Loucy (cell line): ENCODE measurements around the gene THOP1.

ENCODE experiments used
- H2AFZ ChIP-seq: fragments of 200-600 bp; sonication (generic); 2 replicates; pipeline ENCODE4 v1.6.0; 2016; ENCODE audit warnings: antibody characterized with exemption, mild to moderate bottlenecking, low read length, moderate library complexity
- H3F3A ChIP-seq: fragments of 200-600 bp; 2 replicates; pipeline ENCODE4 v1.6.0; 2016; ENCODE audit warnings: antibody characterized with exemption, low read depth, mild to moderate bottlenecking
- H3K27me3 ChIP-seq: fragments of 200-600 bp; sonication (generic); 2 replicates; pipeline ENCODE4 v1.6.1; 2014; ENCODE audit warnings: low read length, mild to moderate bottlenecking; ENCODE audit not compliant: insufficient read depth, poor library complexity, severe bottlenecking
- H3K36me3 ChIP-seq: fragments of 200-600 bp; sonication (generic); 2 replicates; pipeline ENCODE4 v1.6.1; 2016; ENCODE audit warnings: low read length; ENCODE audit not compliant: insufficient read depth
- H3K4me1 ChIP-seq: fragments of 200-600 bp; sonication (generic); 2 replicates; pipeline ENCODE4 v1.5.1; 2014; ENCODE audit warnings: low read length, mild to moderate bottlenecking; ENCODE audit not compliant: insufficient read depth, poor library complexity, severe bottlenecking
- H3K4me2 ChIP-seq: fragments of 200-600 bp; sonication (generic); 2 replicates; pipeline ENCODE4 v1.6.0; 2014; ENCODE audit warnings: antibody characterized with exemption, low read length, low read depth, mild to moderate bottlenecking; ENCODE audit not compliant: poor library complexity, severe bottlenecking
- H3K4me3 ChIP-seq: fragments of 200-600 bp; sonication (generic); 2 replicates; pipeline ENCODE4 v1.5.1; 2014; ENCODE audit warnings: low read length, mild to moderate bottlenecking, mixed read lengths; ENCODE audit not compliant: poor library complexity, severe bottlenecking
- H3K79me2 ChIP-seq: fragments of 200-600 bp; sonication (generic); 2 replicates; pipeline ENCODE4 v1.6.1; 2014; ENCODE audit warnings: low read length; ENCODE audit not compliant: insufficient read depth
- H3K9ac ChIP-seq: fragments of 200-600 bp; sonication (generic); 2 replicates; pipeline ENCODE4 v1.6.0; 2014; ENCODE audit warnings: mild to moderate bottlenecking, low read depth, low read length, moderate library complexity; ENCODE audit not compliant: poor library complexity, severe bottlenecking
- H3K9me2 ChIP-seq: fragments of 200-600 bp; sonication (generic); replicated peaks from 2 replicates; pipeline ENCODE4 v1.6.1; 2016; ENCODE audit warnings: low read depth, low read length, mixed read lengths
- H3K9me3 ChIP-seq: fragments of 200-600 bp; sonication (generic); 2 replicates; pipeline ENCODE4 v1.6.1; 2014; ENCODE audit warnings: mild to moderate bottlenecking, antibody characterized with exemption, low read length, low read depth; ENCODE audit not compliant: insufficient read depth
- H4K20me1 ChIP-seq: fragments of 200-600 bp; sonication (generic); 2 replicates; pipeline ENCODE4 v1.6.0; 2014; ENCODE audit warnings: antibody characterized with exemption, low read length, mild to moderate bottlenecking; ENCODE audit not compliant: insufficient read depth, poor library complexity, severe bottlenecking
- EZH2phosphoT487 ChIP-seq: fragments of 200-600 bp; IDR thresholded peaks from 2 replicates; pipeline ENCODE4 v1.6.1; 2018; ENCODE audit warnings: antibody characterized with exemption, mild to moderate bottlenecking, moderate library complexity, borderline replicate concordance
- TF ChIP-seq, protein P1 (sequence below): fragments of 200-600 bp; sonication (generic); conservative IDR thresholded peaks from 2 replicates; pipeline ENCODE4 v1.5.1; 2014; ENCODE audit warnings: mild to moderate bottlenecking, antibody characterized with exemption, low read length

THOP1 gene

DNA sequence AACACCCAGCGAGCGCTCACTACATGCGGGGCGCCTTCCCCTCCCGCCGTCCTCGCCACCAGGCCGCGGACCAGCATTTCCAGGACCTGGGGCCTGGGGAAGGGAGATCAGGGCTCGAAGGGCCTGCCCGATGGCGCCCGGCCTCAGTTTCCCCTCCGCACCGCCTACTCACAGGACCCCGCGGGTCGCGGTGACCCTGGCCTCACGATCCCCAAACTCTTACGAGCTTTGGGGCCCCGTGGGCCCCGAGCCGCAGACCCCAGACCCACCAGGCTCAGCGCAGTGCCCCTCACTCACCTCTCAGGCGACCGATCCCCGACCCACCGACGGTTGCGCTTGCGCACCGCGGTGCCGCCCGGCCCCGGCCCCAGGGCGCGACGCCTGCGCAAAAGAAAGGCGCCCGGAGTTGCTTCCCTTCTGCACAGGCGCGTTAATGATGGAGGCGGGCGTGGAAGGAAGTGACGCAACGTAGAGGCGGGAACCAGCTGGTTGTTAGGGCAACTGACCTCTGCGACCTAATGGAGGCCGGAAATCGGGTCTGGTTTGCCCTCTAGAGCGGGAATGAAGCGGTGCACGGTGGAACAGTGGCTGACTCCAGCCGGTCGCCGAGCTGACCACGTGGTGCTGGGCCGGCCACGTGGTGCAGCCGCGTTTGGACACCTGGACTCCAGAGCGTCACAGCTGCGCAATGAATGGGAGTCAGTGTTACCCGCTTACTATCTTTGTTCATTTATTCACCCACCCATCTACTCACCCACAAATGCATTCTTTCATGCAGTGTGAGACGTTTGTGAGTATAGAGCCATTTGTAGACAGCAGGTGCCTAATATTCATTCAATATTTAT is 2.1 kb upstream of the THOP1 start, which contains the start of gene SGTA:
TSS of gene SGTA (minus strand) at position 338 of the 845 bp plus-strand sequence. CDS start 14,205 bp downstream, outside the sequence.
- Histone ChIP-seq H4K20me1 (peaks cover 44% of the 10 kb centered on the region), H3K36me3 (no peaks in the 10 kb centered on the region), H3K4me1 (peaks cover 38% of the 10 kb centered on the region), H3F3A (no peaks in the 10 kb centered on the region), H3K4me2 (peak within 1 kb of the TSS; percentile 76), H3K9ac (peak within 1 kb of the TSS; percentile 94), H2AFZ (peak within 1 kb of the TSS; percentile 75), H3K4me3 (peak within 1 kb of the TSS; percentile 89), H3K79me2 (peaks cover 78% of the 10 kb centered on the region), H3K9me3 (no peaks in the 10 kb centered on the region), H3K9me2 (no peaks in the 10 kb centered on the region), H3K27me3 (no peaks in the 10 kb centered on the region)
- TF ChIP-seq, protein P1, sequence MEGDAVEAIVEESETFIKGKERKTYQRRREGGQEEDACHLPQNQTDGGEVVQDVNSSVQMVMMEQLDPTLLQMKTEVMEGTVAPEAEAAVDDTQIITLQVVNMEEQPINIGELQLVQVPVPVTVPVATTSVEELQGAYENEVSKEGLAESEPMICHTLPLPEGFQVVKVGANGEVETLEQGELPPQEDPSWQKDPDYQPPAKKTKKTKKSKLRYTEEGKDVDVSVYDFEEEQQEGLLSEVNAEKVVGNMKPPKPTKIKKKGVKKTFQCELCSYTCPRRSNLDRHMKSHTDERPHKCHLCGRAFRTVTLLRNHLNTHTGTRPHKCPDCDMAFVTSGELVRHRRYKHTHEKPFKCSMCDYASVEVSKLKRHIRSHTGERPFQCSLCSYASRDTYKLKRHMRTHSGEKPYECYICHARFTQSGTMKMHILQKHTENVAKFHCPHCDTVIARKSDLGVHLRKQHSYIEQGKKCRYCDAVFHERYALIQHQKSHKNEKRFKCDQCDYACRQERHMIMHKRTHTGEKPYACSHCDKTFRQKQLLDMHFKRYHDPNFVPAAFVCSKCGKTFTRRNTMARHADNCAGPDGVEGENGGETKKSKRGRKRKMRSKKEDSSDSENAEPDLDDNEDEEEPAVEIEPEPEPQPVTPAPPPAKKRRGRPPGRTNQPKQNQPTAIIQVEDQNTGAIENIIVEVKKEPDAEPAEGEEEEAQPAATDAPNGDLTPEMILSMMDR, result peak; percentile 38; the same call in 1 of the 2 replicates
- TF ChIP-seq EZH2phosphoT487, result no peak

DNA sequence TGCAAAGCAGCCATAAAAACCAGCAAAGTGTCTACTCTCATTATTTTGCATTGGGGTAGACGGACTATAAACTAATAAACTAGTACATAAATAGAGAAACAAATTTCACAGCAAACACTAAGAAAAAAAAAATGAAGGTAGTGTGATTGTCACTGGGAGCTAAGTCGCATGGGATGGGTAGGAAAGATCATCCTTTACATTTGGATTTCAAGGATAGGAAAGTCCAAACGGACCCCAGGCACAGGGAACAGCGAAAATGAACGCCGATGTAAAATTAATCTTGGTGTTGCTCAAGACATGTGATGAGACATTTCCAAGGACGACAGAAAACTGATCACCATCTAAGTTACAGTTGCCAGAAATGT is 1.5 kb upstream of the THOP1 start:
- H3K9ac ChIP-seq, result peak overlapping the region; percentile 49
- H3K9me2 ChIP-seq, result no peaks in the 10 kb centered on the region
- no peaks in the 10 kb centered on the region for H3K27me3 ChIP-seq
- peaks cover 38% of the 10 kb centered on the region for H4K20me1 ChIP-seq
- peak overlapping the region; percentile 75 for H2AFZ ChIP-seq
- H3K9me3 ChIP-seq, result no peaks in the 10 kb centered on the region
- no peaks in the 10 kb centered on the region for H3K36me3 ChIP-seq
- H3K4me2 ChIP-seq, result peak overlapping the region; percentile 76
- no peaks in the 10 kb centered on the region for H3F3A ChIP-seq
- TF ChIP-seq, protein P1, result no peak
- no peak for TF ChIP-seq EZH2phosphoT487
- peak overlapping the region; percentile 89 for H3K4me3 ChIP-seq
- H3K4me1 ChIP-seq, result peaks cover 36% of the 10 kb centered on the region
- peaks cover 78% of the 10 kb centered on the region for H3K79me2 ChIP-seq

DNA sequence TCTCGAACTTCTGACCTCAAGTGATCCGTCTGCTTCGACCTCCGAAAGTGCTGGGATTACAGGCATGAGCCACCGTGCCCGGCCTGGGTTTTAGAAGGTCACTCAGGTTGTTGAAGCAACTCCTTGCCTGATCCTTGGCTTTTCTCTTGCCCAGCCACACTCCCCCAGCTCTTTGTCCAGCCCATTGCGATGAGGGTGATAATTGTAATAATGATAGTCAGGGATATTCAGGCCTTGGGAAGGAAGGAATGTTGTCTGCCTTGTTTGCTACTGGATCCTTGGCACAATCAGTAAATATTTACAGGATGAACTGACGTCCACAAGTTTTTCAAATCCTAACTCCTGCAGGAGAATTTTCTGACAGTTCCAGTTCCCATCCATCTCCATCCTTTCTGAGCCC is 1.8 kb downstream of the THOP1 start:
- Histone ChIP-seq H2AFZ (no peak overlapping the region), H3F3A (no peaks in the 10 kb centered on the region), H3K27me3 (no peaks in the 10 kb centered on the region), H4K20me1 (peaks cover 10% of the 10 kb centered on the region), H3K4me1 (peaks cover 17% of the 10 kb centered on the region), H3K4me2 (peak overlapping the region; percentile 95), H3K9ac (peak overlapping the region; percentile 16), H3K79me2 (peaks cover 55% of the 10 kb centered on the region), H3K36me3 (no peaks in the 10 kb centered on the region; the same call in 1 of the 2 replicates), H3K9me2 (no peaks in the 10 kb centered on the region), H3K4me3 (peak overlapping the region; percentile 100), H3K9me3 (no peaks in the 10 kb centered on the region)
- TF ChIP-seq, protein P1, result no peak
- no peak for TF ChIP-seq EZH2phosphoT487
